Keratinocyte (primary cell): ENCODE results near the gene PPM1J. TPM values are rescaled to one million over a fixed set of nuclear protein-coding genes. Genes with fewer than 3 reads are reported as not detected.
A peak's percentile ranks its signal among the peaks of the same experiment; 100 is the strongest.

Experiments used
- DNase-seq: peaks from one replicate; pipeline ENCODE4 v3.0.0-alpha.2; 2011; ENCODE audit warnings: low read depth, missing footprints, low spot score
- FAIRE-seq: peaks from 2 replicates; lab custom pipeline; 2011; peaks lifted over from hg19 to GRCh38; lab: Jason Lieb, UNC
- H2AFZ ChIP-seq: 2 replicates; pipeline ENCODE4 v1.6.0; 2012; ENCODE audit warnings: low read length, control low read depth, inconsistent platforms; ENCODE audit not compliant: control insufficient read depth
- H3K27ac ChIP-seq: 2 replicates; pipeline ENCODE4 v1.5.1; 2011; ENCODE audit warnings: low read length; ENCODE audit not compliant: control insufficient read depth, insufficient read depth
- H3K27me3 ChIP-seq: 3 replicates; pipeline ENCODE4 v1.6.0; 2011; ENCODE audit warnings: low read length; ENCODE audit not compliant: control insufficient read depth, insufficient read depth; ENCODE audit errors: extremely low read depth
- H3K36me3 ChIP-seq, 2 experiments: 2 replicates in 1 of 2; 3 replicates in 1 of 2; pipeline ENCODE4 v1.5.1; 2011; ENCODE audit warnings: low read length in 2 of 2, mild to moderate bottlenecking in 1 of 2; ENCODE audit not compliant: control insufficient read depth in 2 of 2, insufficient read depth in 2 of 2; ENCODE audit errors: extremely low read depth in 1 of 2
- H3K4me1 ChIP-seq: 3 replicates; pipeline ENCODE4 v1.5.1; 2011; ENCODE audit warnings: low read length; ENCODE audit not compliant: control insufficient read depth, insufficient read depth; ENCODE audit errors: extremely low read depth
- H3K4me2 ChIP-seq: 3 replicates; pipeline ENCODE4 v1.6.0; 2011; ENCODE audit warnings: low read depth, low read length; ENCODE audit not compliant: control insufficient read depth, insufficient read depth; ENCODE audit errors: extremely low read depth
- H3K4me3 ChIP-seq, 3 experiments: fragments of 200-600 bp in 1 of 3; sonication (generic) in 1 of 3; 2 replicates in 2 of 3; 3 replicates in 1 of 3; pipeline ENCODE4 v1.5.1; 2011 to 2016; ENCODE audit warnings: low read length in 3 of 3, mild to moderate bottlenecking in 3 of 3, control low read depth in 2 of 3, inconsistent platforms in 1 of 3, low read depth in 1 of 3, mixed read lengths in 1 of 3, mixed run types in 1 of 3, moderate library complexity in 1 of 3; ENCODE audit not compliant: control insufficient read depth in 2 of 3, insufficient read depth in 2 of 3; ENCODE audit errors: extremely low read depth in 1 of 3
- H3K79me2 ChIP-seq: 2 replicates; pipeline ENCODE4 v1.6.0; 2012; ENCODE audit warnings: low read length; ENCODE audit not compliant: control insufficient read depth, insufficient read depth
- H3K9ac ChIP-seq: 3 replicates; pipeline ENCODE4 v1.6.0; 2011; ENCODE audit warnings: low read length; ENCODE audit not compliant: control insufficient read depth, insufficient read depth; ENCODE audit errors: extremely low read depth
- H3K9me1 ChIP-seq: 3 replicates; pipeline ENCODE4 v1.6.0; 2011; ENCODE audit warnings: low read length; ENCODE audit not compliant: control insufficient read depth, insufficient read depth; ENCODE audit errors: extremely low read depth
- H3K9me3 ChIP-seq: 2 replicates; pipeline ENCODE4 v1.5.1; 2012; ENCODE audit warnings: low read depth, low read length; ENCODE audit not compliant: control insufficient read depth
- H4K20me1 ChIP-seq: 3 replicates; pipeline ENCODE4 v1.6.0; 2011; ENCODE audit warnings: low read length; ENCODE audit not compliant: control insufficient read depth, insufficient read depth; ENCODE audit errors: extremely low read depth
- EZH2 ChIP-seq: IDR thresholded peaks from one replicate; pipeline ENCODE4 v1.6.1; 2012; ENCODE audit warnings: inconsistent platforms, mild to moderate bottlenecking, low read length, moderate library complexity
- dilution Hi-C: fragments of 300-500 bp; cut with MboI; formaldehyde crosslinking; loops from one replicate; pipeline ENCODE4 v1.7.0; 2020; ENCODE audit warnings: low sequenced_read_pairs; ENCODE audit not compliant: extremely low pct_ligation_motif_present
- polyA plus RNA-seq, 5 experiments: library from polyadenylated mRNA; depleted of rRNA in 3 of 5; stranded (reverse) in 3 of 5; stranded (forward) in 1 of 5; unstranded in 1 of 5; fragments of >200 nt; gene quantifications; 1 replicate in 1 of 5; 2 replicates in 3 of 5; 3 replicates in 1 of 5; pipeline versions ENCODE4 v1.2.1 to v1.2.3, GENCODE V29; 2011 to 2012; ENCODE audit warnings: missing spikeins in 2 of 5, low read depth in 1 of 5, low replicate concordance in 1 of 5
- TF ChIP-seq, protein P1 (sequence below), 3 experiments: IDR thresholded peaks in 1 of 3; conservative IDR thresholded peaks in 1 of 3; optimal IDR thresholded peaks in 1 of 3; 2 replicates in 2 of 3; 3 replicates in 1 of 3; pipeline versions ENCODE3 to v1.5.1; 2011; ENCODE audit warnings: low read length in 3 of 3, mild to moderate bottlenecking in 3 of 3, moderate library complexity in 2 of 3, control low read depth in 1 of 3, inconsistent platforms in 1 of 3; ENCODE audit not compliant: insufficient read depth in 2 of 3; ENCODE audit errors: extremely low read depth in 1 of 3

The PPM1J gene
- polyA plus RNA-seq, 1 donor (not counting 4 experiments of a cell fraction or from before 2014, with no cell fraction given) = 7.7 TPM

DNA sequence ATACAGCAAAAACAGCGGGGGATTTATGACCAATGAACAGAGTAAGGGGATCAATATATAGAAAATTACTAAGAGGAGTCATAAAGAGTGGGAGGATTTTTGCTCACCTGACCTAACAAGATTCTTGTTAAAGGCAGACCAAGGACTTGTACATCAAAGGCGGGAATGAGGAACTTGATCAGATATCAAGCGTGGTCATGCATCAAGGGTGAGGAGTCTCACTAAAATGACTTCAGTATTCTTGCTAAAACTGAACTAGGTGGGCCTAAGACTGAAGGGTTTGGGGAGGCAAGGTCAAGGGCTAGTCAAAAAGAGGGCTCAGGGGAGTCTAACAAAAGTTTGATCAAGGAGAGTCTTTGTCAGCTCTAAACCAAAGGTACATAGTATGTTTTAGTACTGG, 38.6 kb downstream of the PPM1J start:
- H3K9ac ChIP-seq = no peak overlapping the region
- H3K79me2 ChIP-seq = peaks cover 16% of the 10 kb centered on the region
- H3K4me2 ChIP-seq = no peak overlapping the region
- no peaks in the 10 kb centered on the region for H3K9me3 ChIP-seq
- TF ChIP-seq, protein P1, sequence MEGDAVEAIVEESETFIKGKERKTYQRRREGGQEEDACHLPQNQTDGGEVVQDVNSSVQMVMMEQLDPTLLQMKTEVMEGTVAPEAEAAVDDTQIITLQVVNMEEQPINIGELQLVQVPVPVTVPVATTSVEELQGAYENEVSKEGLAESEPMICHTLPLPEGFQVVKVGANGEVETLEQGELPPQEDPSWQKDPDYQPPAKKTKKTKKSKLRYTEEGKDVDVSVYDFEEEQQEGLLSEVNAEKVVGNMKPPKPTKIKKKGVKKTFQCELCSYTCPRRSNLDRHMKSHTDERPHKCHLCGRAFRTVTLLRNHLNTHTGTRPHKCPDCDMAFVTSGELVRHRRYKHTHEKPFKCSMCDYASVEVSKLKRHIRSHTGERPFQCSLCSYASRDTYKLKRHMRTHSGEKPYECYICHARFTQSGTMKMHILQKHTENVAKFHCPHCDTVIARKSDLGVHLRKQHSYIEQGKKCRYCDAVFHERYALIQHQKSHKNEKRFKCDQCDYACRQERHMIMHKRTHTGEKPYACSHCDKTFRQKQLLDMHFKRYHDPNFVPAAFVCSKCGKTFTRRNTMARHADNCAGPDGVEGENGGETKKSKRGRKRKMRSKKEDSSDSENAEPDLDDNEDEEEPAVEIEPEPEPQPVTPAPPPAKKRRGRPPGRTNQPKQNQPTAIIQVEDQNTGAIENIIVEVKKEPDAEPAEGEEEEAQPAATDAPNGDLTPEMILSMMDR (optimal IDR thresholded peaks at IDR 0.05 in 1 of 3, IDR thresholded peaks at IDR 0.05 in 1 of 3, conservative IDR thresholded peaks at IDR 0.05 in 1 of 3; ENCODE audit: extremely low read depth in 1 of 3, insufficient read depth in 2 of 3, low read length in 3 of 3) = no peak
- TF ChIP-seq EZH2 = no peak
- no peaks in the 10 kb centered on the region for H3K27me3 ChIP-seq
- H3K4me3 ChIP-seq = no peak overlapping the region
- H3K36me3 ChIP-seq = peaks cover 2 to 3% of the 10 kb centered on the region in 2 experiments
- H3K27ac ChIP-seq = no peak overlapping the region
- no peak for DNase-seq
- no peaks in the 10 kb centered on the region for H4K20me1 ChIP-seq
- dilution Hi-C loops = no loop called here
- no peak overlapping the region for H2AFZ ChIP-seq
- H3K4me1 ChIP-seq = peaks cover 20% of the 10 kb centered on the region
- H3K9me1 ChIP-seq = no peaks in the 10 kb centered on the region
- FAIRE-seq = no peak

GRCh38 chr1:112675728-112676381, 39.3 kb downstream of the PPM1J start:
- Histone ChIP-seq H3K4me1 (peaks cover 20% of the 10 kb centered on the region), H3K4me2 (peak overlapping the region; percentile 94), H3K27ac (peak overlapping the region; percentile 80), H4K20me1 (no peaks in the 10 kb centered on the region), H3K27me3 (no peaks in the 10 kb centered on the region), H3K9ac (peak overlapping the region; percentile 84), H3K36me3 (peaks cover 3% of the 10 kb centered on the region in 2 experiments), H3K9me1 (no peaks in the 10 kb centered on the region), H3K79me2 (peaks cover 16% of the 10 kb centered on the region), H2AFZ (no peak overlapping the region), H3K9me3 (no peaks in the 10 kb centered on the region), H3K4me3 (peak overlapping the region; percentile 79 to 90 (median 85))
- dilution Hi-C loops = no loop called here
- no peak for TF ChIP-seq EZH2
- TF ChIP-seq, protein P1 (optimal IDR thresholded peaks at IDR 0.05 in 1 of 3, IDR thresholded peaks at IDR 0.05 in 1 of 3, conservative IDR thresholded peaks at IDR 0.05 in 1 of 3; ENCODE audit: extremely low read depth in 1 of 3, insufficient read depth in 2 of 3, low read length in 3 of 3) = no peak
- FAIRE-seq = no peak
- DNase-seq = no peak
